Measurements from ENCODE around the gene KCTD4.

DNA sequence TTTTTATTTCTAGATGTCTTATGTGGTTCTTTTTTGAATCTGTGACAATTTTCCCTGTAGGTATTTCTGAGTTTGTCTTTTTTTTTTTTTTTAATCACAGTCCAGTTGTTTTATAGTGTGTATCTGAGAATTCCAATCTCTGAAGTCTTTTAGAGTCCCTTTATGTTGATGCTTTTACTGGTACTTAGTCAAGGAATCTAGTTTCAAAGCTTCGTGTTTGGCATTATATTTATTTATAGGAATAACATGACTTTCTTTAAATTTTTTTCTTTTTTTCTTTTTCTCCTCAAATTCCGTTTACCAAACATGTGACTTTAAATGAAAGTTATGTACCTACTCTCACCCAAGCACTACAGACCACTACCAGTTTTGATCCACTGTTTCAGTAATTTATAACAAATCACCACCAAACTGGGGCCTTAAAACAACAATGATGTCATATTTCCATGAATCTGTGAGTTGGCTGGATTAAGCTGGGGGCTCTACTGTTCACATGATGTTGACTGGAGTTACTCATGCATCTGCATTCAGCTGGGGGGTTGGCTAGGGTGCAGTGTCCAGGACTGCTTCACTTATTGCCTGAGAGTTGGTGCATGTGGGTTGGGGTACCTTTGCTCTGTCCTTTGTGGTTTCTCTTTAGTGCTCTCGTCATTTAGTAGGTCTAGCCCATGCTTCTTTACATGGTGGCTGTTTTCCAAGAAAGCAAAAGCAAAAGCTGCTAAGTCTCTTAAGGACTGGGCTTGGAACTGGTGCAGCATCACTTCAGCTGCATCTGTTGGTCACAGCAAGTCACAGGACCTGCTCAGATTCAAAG lies 22.3 kb downstream of the KCTD4 start:
- TF ChIP-seq CTCF (IDR thresholded peaks at IDR 0.05) (no peak), POLR2AphosphoS5 (IDR thresholded peaks at IDR 0.05) (no peak), EP300 (IDR thresholded peaks at IDR 0.05) (no peak)
